ENCODE measurements around the gene ACMSD. TPM values are rescaled to one million over a fixed set of nuclear protein-coding genes. Genes with fewer than 3 reads are reported as not detected.
A peak's percentile ranks its signal among the peaks of the same experiment; 100 is the strongest.

ACMSD gene
- total and polyA plus RNA-seq, 2 experiments from 2014 or later: 0.11 TPM; not detected in 1

- DNase-seq (ENCODE audit: low spot score) (no peak), ATAC-seq (no peak)
- H3K36me3 Mint-ChIP-seq (ENCODE audit: low read depth): peaks cover 24% of the 10 kb centered on the region; the same call in 2 of the 3 replicates
- Histone ChIP-seq H3K4me3 (no peak overlapping the region), H3K9me2 (ENCODE audit: insufficient read depth) (no peaks in the 10 kb centered on the region), H3K27me3 (ENCODE audit: insufficient read depth) (no peaks in the 10 kb centered on the region), H3K79me2 (replicated peaks; ENCODE audit: insufficient read depth) (peaks cover 100% of the 10 kb centered on the region), H3K36me3 (ENCODE audit: insufficient read depth) (peaks cover 6% of the 10 kb centered on the region; the same call in 1 of the 2 replicates), H3K27ac (ENCODE audit: low read depth) (no peak overlapping the region), H2AFZ (no peak overlapping the region), H4K20me1 (replicated peaks; ENCODE audit: insufficient read depth) (peaks cover 52% of the 10 kb centered on the region), H3K4me2 (0 out of 2 replicates have a peak overlapping the region, but pooled peaks have one; percentile 6), H3K4me1 (ENCODE audit: insufficient read depth) (peaks cover 10% of the 10 kb centered on the region; the same call in 1 of the 2 replicates), H3F3A (replicated peaks; ENCODE audit: low read depth) (no peaks in the 10 kb centered on the region)
- TF ChIP-seq ETS1 (IDR thresholded peaks at IDR 0.05): no peak
- no peak for TF ChIP-seq ZNF331 (CRISPR knock-in tag; IDR thresholded peaks at IDR 0.05; ENCODE audit: low read depth)
- TF ChIP-seq NANOG (IDR thresholded peaks at IDR 0.05; ENCODE audit: borderline replicate concordance): no peak
- no peak for TF ChIP-seq STAT1 (IDR thresholded peaks at IDR 0.05; ENCODE audit: unreplicated experiment)
- no peak for TF ChIP-seq ZNF462 (CRISPR knock-in tag; IDR thresholded peaks at IDR 0.05)
- no peak for TF ChIP-seq JUNB (IDR thresholded peaks at IDR 0.05; ENCODE audit: unreplicated experiment)
- no peak for TF ChIP-seq ZNF114 (CRISPR knock-in tag; IDR thresholded peaks at IDR 0.05)
- no peaks in the 10 kb centered on the region for H3K9me3 Mint-ChIP-seq
- H3K27ac Mint-ChIP-seq: no peak overlapping the region
- peaks cover 21% of the 10 kb centered on the region for H3K4me1 Mint-ChIP-seq
- no peak overlapping the region for H3K4me3 Mint-ChIP-seq
- H3K27me3 Mint-ChIP-seq (ENCODE audit: insufficient read depth, low read depth, poor library complexity): peaks cover 5% of the 10 kb centered on the region
Measured at GRCh38 chr2:134932864-134933526, 94.6 kb downstream of the ACMSD start.

All from GM23338 (cell line).